Measurements from ENCODE around the gene SNCG.

SNCG gene

DNA sequence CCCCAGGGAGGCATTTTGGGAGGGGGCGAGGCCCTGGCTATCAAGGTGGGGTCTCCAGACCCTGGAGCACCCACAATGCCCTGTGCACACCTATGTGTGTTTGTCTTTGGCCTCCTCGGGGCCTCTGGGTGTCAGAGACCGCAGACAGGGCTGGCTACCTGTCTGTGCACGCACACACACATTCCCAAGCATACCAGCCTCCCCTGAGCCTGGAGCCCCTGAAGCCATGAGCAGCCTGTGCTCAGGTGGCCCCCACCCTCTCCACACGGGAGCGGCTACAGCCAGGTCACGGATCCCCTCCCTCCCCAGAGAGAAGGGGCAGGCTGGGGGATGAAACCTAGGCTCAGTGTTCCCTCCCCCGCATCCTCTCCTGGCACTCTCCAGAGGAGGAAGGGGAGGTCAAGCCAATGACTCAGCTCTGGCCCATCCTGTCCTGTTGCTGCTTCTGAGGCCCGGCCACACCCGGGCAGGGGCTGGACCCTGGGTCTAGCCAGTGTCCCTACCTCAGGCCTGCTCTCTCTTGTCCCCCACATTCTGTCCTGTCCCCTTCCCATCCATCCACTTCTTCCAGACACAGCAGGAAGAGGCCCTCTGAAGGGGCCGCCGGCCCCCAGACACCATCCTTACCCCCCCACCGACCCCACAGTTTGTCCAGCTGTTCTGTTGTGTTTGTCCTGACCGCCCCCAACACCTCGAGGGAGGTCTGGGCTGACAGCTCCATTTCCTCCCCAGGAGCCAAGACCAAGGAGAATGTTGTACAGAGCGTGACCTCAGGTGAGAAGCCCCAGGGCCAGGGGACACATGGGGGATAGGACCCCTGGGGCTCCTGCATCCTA, 720 bp downstream of the SNCG start:
- TF ChIP-seq, protein P1, sequence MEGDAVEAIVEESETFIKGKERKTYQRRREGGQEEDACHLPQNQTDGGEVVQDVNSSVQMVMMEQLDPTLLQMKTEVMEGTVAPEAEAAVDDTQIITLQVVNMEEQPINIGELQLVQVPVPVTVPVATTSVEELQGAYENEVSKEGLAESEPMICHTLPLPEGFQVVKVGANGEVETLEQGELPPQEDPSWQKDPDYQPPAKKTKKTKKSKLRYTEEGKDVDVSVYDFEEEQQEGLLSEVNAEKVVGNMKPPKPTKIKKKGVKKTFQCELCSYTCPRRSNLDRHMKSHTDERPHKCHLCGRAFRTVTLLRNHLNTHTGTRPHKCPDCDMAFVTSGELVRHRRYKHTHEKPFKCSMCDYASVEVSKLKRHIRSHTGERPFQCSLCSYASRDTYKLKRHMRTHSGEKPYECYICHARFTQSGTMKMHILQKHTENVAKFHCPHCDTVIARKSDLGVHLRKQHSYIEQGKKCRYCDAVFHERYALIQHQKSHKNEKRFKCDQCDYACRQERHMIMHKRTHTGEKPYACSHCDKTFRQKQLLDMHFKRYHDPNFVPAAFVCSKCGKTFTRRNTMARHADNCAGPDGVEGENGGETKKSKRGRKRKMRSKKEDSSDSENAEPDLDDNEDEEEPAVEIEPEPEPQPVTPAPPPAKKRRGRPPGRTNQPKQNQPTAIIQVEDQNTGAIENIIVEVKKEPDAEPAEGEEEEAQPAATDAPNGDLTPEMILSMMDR (conservative IDR thresholded peaks at IDR 0.05; ENCODE audit: low read length), result no peak
- peak; percentile 32 for DNase-seq (ENCODE audit: low read depth)
- H3K4me3 ChIP-seq (ENCODE audit: low read length), result no peak overlapping the region

DNA sequence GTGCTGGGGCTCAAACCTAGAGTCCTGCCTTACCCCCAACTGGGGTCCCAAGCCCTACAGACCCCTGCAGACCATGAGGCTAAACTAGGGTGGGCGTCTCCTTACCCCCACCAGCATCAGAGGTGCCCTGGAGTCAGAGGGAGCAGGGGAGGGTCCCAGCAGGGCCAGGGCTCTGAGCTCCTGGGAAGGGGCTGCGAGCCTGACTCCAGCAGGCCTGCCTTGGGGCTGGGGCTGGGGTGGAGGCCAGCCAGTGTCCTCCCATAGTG, 1.3 kb downstream of the SNCG start:
- no peak overlapping the region for H3K4me3 ChIP-seq (ENCODE audit: low read length)
- no peak for DNase-seq (ENCODE audit: low read depth)

DNA sequence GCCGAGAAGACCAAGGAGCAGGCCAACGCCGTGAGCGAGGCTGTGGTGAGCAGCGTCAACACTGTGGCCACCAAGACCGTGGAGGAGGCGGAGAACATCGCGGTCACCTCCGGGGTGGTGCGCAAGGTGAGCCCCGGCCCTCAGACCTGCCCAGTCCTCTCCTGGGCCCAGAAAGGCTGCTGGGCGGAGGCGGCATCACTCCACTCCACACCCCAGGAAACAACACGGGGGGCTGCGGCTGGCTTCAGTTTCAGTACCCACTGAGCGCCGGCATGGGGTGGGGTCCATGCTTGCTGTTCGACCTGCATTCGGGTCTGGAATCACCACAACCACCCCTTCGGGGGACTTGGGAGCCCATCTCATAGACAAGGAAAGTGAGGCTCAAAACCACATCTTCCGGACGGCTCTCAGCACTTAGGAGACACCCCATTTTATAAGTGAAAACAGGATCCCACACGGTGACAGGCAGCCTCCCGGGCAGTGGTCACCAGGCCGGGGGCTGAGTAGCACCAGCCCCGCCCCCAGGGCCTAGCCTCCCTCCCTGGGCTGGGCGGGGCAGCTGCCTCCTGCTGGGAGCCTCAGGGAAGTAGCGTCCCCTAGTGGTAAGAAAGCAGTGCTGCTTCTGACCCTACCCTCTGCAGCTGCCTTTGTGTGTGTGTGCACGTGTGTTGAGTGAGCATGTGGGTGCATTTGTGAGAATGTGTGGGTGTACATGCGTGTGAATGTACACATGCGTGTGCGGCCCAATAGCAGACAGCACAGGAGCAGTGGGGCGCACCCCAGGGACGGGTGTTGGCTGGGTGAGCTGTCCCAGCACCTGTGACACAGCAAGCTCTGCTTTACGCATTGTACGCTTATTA, 1.8 kb downstream of the SNCG start:
- peak; percentile 59 for DNase-seq (ENCODE audit: low read depth)
- TF ChIP-seq, protein P1 (conservative IDR thresholded peaks at IDR 0.05; ENCODE audit: low read length), result peak; percentile 81

More for the DNA sequence above, 1.3 kb downstream of the SNCG start:
- TF ChIP-seq, protein P1 (conservative IDR thresholded peaks at IDR 0.05; ENCODE audit: low read length), result no peak

DNA sequence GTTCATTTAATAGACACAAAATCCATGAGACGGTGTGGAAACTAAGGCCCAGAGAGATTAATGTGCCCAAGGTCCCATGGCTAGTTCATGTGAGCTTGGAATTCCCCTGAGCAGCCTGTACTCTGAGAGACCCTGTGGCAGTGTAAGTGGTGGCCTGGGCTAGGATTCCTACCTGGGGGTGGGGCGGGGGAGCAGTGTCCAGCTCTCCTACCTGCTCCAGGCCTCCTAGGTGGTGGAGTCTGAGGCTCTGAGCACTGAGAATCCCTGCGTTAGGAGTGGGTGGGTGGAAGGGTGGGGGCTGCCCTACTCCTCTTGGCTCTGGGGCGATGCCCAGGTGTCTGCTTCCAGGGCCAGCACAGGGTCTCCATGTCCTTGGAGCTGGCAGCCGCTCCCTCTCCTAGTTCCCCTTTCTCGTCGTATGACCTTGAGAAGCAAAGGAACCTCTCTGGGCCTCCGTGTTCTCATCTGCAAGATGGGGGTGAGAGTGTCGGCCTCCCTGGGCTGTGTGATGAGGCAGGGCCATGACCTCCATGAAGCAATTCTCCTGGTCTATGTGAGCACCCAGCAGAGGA, 2.5 kb downstream of the SNCG start:
- TF ChIP-seq, protein P1 (conservative IDR thresholded peaks at IDR 0.05; ENCODE audit: low read length), result no peak
- no peak overlapping the region for H3K4me3 ChIP-seq (ENCODE audit: low read length)
- DNase-seq (ENCODE audit: low read depth), result no peak

More for the DNA sequence above, 1.8 kb downstream of the SNCG start:
- H3K4me3 ChIP-seq (ENCODE audit: low read length), result no peak overlapping the region

DNA sequence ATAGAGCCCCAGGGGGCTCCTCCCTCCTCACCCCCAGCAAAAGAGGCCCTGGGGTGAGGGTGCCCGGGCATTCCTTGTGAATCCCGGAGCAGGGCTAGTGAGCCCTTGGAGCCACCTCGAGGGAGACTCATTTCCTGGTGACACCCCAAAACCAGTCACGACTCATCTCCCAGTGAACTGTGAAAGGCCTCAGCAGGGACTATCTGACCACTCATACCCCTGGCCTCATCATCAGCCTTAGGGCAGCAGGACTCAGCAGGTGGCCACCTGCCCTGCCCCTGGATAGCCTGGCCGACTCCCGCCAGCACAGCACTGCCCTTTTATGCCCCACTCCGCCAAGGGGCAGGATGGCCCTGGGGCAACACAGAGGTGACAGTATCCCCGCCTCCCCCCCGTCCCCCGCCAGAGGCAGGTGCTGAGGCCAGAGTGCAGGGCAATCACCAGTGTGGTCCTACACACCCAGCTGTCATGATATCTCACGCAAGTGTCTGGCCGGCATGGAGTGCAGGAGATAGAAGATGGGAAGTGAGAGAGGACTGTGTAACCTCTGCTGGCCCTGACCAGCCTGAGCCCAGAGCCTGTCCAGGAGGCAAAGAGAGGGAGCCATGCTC, 3.2 kb downstream of the SNCG start:
- TF ChIP-seq, protein P1 (conservative IDR thresholded peaks at IDR 0.05; ENCODE audit: low read length), result no peak
- no peak for DNase-seq (ENCODE audit: low read depth)
- no peak overlapping the region for H3K4me3 ChIP-seq (ENCODE audit: low read length)

DNA sequence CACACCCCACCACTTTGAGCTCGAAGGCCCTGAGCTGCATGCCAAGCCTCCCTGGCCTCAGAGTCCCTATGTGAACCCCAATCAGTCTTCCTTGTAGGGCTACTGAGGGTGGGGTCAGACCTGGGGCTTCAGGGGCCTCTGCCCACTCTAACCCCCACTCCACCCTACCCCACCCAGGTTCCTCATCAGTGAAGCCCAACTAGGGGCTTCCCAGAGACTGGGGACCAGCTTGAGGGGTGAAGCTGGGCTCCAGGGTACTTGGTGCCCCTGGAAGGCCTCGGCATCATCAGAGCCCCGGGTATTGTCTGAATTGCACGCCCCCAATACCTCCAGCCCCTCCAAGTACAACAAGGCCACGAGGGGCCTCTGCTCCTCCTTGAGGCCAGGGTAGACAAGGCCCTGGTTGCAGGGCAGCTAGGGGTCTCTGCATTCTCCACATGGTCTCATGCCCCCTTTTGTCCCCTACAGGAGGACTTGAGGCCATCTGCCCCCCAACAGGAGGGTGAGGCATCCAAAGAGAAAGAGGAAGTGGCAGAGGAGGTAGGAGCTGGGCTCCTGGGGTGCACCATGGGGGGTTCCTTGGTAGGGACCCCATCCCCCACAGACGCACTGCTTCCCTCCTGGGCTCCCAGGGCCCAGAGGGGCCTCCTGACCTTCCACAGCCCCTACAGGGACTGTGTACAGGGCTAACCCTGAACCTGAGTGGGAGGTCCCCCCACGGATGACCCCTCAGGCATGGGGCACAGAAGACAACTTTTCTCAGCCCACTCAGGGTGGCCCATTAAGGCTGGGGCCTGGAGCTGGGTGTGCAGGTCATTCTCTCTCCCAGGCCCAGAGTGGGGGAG, 4.0 kb downstream of the SNCG start:
- no peak for DNase-seq (ENCODE audit: low read depth)
- TF ChIP-seq, protein P1 (conservative IDR thresholded peaks at IDR 0.05; ENCODE audit: low read length), result no peak
- H3K4me3 ChIP-seq (ENCODE audit: low read length), result no peak overlapping the region

All from AG10803 (cell line).